Stimulated activated CD4-positive, alpha-beta T cell treated with anti-CD3 and anti-CD28 coated beads, TNF-alpha, amount 100 ng/mL, for 4 hours (primary cell): Measurements from ENCODE around the gene PSRC1.
A peak's percentile ranks its signal among the peaks of the same experiment; 100 is the strongest.

Experiments
- DNase-seq, 3 experiments: peaks; one replicate each; pipeline ENCODE4 v3.0.0-alpha.2; 2020; ENCODE audit warnings: low read depth in 3 of 3

The PSRC1 gene

GRCh38 chr1:109272021-109272799 is 10.7 kb downstream of the PSRC1 start:
- DNase-seq: no peak

DNA sequence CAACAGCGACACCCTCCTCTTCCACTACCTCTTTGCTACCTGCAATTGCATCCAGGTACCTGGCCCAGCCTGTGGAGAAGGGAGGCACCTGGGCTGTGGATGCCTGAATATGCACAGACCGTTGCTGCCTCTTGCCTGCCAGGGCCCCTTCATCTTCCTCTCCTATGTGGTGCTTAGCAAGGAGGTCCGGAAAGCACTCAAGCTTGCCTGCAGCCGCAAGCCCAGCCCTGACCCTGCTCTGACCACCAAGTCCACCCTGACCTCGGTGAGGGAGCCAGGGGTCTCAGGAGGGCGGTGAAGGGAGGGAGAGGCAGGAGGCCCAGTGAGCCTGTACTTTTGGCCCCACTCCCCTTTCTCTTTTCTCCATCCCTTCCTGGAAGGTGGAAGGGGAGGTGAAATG is 11.5 kb downstream of the PSRC1 start:
- DNase-seq: no peak

GRCh38 chr1:109270623-109271317 is 12.2 kb downstream of the PSRC1 start:
- no peak for DNase-seq

DNA sequence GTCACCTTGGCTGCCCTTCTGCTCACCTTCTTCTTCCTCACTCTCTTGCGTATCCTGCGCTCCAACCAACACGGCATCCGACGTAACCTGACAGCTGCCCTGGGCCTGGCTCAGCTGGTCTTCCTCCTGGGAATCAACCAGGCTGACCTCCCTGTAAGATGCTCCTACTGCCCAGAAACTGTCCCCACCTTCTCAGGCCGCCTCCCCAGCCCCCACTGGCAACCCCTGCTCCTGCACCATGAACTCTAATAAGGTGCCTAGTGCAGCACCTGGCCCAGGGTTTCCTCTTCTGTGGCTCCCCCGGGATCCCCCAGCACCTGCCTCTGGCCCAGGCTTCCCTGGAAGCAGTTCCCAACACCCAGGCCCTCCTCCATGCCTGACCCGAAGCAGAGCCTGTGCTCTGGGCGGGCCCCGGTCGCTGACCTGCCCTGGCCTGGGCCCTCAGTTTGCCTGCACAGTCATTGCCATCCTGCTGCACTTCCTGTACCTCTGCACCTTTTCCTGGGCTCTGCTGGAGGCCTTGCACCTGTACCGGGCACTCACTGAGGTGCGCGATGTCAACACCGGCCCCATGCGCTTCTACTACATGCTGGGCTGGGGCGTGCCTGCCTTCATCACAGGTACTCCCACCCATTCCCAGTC is 12.8 kb downstream of the PSRC1 start:
- no peak for DNase-seq

- no peak for DNase-seq
Measured at GRCh38 chr1:109269212-109269980, 13.5 kb downstream of the PSRC1 start.

DNA sequence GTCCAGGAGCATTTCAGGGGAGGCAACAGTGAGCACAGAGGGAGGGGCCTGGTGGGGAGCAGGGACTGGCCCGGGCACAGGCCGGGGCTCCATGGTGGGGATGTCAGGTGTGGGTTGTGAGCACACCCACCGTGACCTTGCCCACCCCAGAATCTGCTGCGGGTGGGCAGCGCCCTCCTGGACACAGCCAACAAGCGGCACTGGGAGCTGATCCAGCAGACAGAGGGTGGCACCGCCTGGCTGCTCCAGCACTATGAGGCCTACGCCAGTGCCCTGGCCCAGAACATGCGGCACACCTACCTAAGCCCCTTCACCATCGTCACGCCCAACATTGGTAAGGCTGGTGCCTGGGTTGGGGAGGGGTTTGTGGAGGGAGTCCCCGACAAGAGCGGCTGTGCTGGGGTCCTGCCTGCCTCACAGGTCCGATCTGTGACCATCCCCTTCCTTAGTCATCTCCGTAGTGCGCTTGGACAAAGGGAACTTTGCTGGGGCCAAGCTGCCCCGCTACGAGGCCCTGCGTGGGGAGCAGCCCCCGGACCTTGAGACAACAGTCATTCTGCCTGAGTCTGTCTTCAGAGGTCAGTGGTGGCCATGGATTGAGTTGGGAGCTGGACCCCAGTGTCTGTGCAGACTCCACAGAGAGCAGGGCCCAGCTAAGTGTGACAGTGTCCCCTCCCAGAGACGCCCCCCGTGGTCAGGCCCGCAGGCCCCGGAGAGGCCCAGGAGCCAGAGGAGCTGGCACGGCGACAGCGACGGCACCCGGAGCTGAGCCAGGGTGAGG is 14.3 kb downstream of the PSRC1 start:
- DNase-seq: no peak

DNA sequence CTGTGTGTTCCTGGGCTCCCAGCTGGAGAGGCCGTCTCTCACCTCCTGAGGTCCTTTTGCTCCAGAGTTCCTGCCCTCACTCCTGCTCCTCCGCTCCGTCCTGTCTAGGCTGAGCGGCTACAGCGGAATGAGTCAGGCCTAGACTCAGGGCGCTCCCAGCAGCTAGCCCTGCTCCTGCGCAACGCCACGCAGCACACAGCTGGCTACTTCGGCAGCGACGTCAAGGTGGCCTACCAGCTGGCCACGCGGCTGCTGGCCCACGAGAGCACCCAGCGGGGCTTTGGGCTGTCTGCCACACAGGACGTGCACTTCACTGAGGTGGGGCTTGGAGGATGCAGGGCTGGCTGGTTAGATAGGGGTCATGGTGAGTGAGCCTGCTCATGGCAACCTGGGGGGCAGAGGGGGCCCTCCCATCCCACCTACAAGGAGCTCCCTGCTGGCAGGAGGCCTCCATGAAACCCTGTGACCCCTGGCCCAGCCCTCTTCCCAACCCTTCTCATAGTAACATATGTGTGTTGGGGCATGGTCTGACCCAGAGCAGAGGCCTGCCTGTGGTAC is 15.1 kb downstream of the PSRC1 start:
- DNase-seq: no peak

GRCh38 chr1:109266965-109267364 is 16.0 kb downstream of the PSRC1 start:
- DNase-seq: no peak

GRCh38 chr1:109265741-109266330 is 17.1 kb downstream of the PSRC1 start:
- DNase-seq: no peak

DNA sequence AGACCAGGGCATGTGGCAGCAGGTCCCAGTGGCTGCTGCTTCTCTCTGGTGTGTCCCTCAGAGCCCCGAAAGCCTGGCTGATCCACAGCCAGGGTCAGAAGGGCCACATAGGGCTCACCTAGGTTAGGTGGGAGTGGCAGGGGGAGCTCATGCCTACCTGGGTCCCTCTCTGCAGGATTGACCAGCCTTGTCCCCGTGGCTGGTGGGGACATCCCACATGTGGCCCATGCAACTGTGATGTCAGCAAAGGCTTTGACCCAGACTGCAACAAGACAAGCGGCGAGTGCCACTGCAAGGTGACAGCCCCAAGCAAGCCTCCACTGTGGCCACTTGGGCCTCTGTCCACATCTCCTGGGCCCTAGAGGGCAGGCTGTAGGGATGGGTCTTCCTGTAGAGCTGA is 17.9 kb downstream of the PSRC1 start:
- no peak for DNase-seq

DNA sequence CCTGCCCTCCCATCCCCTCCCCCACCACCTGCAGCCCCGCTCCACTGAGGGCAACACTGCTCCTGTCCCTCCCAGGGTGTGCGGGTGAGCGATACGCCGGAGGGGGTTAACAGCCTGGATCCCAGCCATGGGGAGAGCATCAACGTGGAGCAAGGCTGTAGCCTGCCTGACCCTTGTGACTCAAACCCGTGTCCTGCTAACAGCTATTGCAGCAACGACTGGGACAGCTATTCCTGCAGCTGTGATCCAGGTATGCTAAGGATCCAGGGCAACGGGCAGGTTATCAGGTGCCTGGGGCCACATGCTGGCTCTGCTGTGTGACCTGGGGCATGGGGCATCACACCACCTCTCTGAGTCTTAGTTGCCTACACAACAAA is 18.6 kb downstream of the PSRC1 start:
- no peak for DNase-seq

DNA sequence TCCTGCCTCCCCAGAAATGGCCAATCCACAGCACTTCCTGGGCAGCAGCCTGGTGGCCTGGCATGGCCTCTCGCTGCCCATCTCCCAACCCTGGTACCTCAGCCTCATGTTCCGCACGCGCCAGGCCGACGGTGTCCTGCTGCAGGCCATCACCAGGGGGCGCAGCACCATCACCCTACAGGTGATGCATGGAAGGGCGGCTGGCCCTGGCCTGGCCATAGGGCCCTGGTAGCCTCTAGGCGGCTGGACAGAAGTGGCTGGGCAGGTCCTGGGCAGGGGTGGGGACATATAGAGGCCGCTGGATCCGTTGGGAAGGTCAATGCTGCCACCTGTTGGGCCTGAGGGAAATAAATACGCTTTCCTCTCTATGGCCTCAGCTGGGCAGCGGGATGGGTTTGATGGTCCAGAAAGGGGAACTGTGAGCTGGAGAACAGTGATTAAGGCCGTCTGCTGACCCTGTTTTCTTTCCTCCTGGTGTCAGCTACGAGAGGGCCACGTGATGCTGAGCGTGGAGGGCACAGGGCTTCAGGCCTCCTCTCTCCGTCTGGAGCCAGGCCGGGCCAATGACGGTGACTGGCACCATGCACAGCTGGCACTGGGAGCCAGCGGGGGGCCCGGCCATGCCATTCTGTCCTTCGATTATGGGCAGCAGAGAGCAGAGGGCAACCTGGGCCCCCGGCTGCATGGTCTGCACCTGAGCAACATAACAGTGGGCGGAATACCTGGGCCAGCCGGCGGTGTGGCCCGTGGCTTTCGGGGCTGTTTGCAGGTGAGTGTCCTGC is 19.2 kb downstream of the PSRC1 start:
- peak; percentile 55 to 65 (median 55) for DNase-seq

- no peak for DNase-seq
Measured at GRCh38 chr1:109263234-109263596, 19.7 kb downstream of the PSRC1 start.

- no peak for DNase-seq
Measured at GRCh38 chr1:109262231-109263055, 20.5 kb downstream of the PSRC1 start.

- DNase-seq: no peak
Measured at GRCh38 chr1:109261578-109261977, 21.4 kb downstream of the PSRC1 start.

- DNase-seq: no peak
Measured at GRCh38 chr1:109261006-109261405, 21.9 kb downstream of the PSRC1 start.

- no peak for DNase-seq
Measured at GRCh38 chr1:109259674-109260557, 23.0 kb downstream of the PSRC1 start.
